ENCODE measurements around the gene PARG.
"Not testable (repeated sequence)": the region's sequence is repeated elsewhere in the genome, so short reads cannot be mapped to it uniquely, and the experiment has no call there.

DNA sequence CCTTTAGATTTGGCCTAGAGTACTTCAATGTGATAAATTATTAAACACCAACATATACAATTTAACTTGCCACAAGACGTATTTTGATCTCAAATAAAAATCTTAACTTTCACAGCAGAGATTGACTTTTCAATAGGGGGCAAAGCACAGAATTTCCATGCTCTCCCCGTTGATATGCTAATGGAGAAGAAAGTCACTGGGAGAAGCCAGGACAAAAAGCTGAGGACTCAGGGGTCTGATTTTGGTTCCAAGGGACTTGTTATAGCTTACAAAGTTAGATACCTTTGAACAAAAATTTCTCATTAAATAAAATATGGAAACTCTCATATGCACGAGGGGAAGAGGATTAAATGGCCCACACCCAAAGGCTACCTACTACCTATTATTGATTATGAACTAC is 59.5 kb downstream of the PARG start:
- TF ChIP-seq, protein P1, sequence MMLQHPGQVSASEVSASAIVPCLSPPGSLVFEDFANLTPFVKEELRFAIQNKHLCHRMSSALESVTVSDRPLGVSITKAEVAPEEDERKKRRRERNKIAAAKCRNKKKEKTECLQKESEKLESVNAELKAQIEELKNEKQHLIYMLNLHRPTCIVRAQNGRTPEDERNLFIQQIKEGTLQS (IDR thresholded peaks at IDR 0.05): not testable (repeated sequence)
- TF ChIP-seq, protein P2, sequence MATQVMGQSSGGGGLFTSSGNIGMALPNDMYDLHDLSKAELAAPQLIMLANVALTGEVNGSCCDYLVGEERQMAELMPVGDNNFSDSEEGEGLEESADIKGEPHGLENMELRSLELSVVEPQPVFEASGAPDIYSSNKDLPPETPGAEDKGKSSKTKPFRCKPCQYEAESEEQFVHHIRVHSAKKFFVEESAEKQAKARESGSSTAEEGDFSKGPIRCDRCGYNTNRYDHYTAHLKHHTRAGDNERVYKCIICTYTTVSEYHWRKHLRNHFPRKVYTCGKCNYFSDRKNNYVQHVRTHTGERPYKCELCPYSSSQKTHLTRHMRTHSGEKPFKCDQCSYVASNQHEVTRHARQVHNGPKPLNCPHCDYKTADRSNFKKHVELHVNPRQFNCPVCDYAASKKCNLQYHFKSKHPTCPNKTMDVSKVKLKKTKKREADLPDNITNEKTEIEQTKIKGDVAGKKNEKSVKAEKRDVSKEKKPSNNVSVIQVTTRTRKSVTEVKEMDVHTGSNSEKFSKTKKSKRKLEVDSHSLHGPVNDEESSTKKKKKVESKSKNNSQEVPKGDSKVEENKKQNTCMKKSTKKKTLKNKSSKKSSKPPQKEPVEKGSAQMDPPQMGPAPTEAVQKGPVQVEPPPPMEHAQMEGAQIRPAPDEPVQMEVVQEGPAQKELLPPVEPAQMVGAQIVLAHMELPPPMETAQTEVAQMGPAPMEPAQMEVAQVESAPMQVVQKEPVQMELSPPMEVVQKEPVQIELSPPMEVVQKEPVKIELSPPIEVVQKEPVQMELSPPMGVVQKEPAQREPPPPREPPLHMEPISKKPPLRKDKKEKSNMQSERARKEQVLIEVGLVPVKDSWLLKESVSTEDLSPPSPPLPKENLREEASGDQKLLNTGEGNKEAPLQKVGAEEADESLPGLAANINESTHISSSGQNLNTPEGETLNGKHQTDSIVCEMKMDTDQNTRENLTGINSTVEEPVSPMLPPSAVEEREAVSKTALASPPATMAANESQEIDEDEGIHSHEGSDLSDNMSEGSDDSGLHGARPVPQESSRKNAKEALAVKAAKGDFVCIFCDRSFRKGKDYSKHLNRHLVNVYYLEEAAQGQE (IDR thresholded peaks at IDR 0.05): not testable (repeated sequence)
